Breast epithelium (tissue), 3 donors: ENCODE measurements around the gene AKR1C8.

Source experiments
- POLR2A ChIP-seq: fragments of 450-650 bp; IDR thresholded peaks from one replicate; pipeline ENCODE4 v1.6.1; 2016; ENCODE audit warnings: antibody characterized with exemption, mild to moderate bottlenecking, moderate library complexity
- POLR2AphosphoS5 ChIP-seq, 3 donors: sonication (generic); formaldehyde crosslinking; IDR thresholded peaks; one replicate each; pipeline ENCODE4 v1.6.1; 2017; ENCODE audit warnings: antibody characterized with exemption in 3 of 3
- TF ChIP-seq, protein P1 (sequence below), 3 donors: fragments of 450-650 bp; IDR thresholded peaks; one replicate each; pipeline ENCODE4 v1.5.1; 2016 to 2017; ENCODE audit warnings: antibody characterized with exemption in 3 of 3, mild to moderate bottlenecking in 3 of 3, moderate library complexity in 3 of 3

DNA sequence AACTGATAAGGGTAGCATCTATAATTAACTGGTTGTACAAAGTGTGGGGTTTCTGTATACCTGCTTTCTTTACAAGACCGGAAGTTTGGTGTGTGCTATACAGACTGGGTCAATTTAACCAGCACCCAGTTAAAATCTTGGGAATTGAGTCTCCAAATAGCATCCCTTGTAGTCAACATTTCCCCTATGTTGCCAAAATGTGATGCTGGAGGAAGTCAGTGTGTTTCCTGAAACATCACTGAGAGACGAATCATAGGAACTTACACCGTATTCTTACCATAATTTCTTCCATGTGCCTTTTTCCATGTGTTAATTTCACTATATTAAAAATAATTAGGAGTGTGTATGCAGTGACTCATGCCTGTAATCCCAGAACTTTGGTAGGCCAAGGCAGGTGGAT is 13.4 kb upstream of the AKR1C8 start:
- TF ChIP-seq, protein P1, sequence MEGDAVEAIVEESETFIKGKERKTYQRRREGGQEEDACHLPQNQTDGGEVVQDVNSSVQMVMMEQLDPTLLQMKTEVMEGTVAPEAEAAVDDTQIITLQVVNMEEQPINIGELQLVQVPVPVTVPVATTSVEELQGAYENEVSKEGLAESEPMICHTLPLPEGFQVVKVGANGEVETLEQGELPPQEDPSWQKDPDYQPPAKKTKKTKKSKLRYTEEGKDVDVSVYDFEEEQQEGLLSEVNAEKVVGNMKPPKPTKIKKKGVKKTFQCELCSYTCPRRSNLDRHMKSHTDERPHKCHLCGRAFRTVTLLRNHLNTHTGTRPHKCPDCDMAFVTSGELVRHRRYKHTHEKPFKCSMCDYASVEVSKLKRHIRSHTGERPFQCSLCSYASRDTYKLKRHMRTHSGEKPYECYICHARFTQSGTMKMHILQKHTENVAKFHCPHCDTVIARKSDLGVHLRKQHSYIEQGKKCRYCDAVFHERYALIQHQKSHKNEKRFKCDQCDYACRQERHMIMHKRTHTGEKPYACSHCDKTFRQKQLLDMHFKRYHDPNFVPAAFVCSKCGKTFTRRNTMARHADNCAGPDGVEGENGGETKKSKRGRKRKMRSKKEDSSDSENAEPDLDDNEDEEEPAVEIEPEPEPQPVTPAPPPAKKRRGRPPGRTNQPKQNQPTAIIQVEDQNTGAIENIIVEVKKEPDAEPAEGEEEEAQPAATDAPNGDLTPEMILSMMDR (IDR thresholded peaks at IDR 0.05), result no peak
- TF ChIP-seq POLR2A (no peak), POLR2AphosphoS5 (IDR thresholded peaks at IDR 0.05) (no peak)
